GM18526 (cell line): Measurements from ENCODE around the gene DDR2.

Source experiments
- POLR2A ChIP-seq: IDR thresholded peaks from 3 replicates; pipeline ENCODE4 v1.6.1; 2011; ENCODE audit not compliant: insufficient read length; ENCODE audit errors: extremely low read depth

Gene DDR2

GRCh38 chr1:162716552-162716951 lies 84.3 kb downstream of the DDR2 start:
- no peak for TF ChIP-seq POLR2A

DNA sequence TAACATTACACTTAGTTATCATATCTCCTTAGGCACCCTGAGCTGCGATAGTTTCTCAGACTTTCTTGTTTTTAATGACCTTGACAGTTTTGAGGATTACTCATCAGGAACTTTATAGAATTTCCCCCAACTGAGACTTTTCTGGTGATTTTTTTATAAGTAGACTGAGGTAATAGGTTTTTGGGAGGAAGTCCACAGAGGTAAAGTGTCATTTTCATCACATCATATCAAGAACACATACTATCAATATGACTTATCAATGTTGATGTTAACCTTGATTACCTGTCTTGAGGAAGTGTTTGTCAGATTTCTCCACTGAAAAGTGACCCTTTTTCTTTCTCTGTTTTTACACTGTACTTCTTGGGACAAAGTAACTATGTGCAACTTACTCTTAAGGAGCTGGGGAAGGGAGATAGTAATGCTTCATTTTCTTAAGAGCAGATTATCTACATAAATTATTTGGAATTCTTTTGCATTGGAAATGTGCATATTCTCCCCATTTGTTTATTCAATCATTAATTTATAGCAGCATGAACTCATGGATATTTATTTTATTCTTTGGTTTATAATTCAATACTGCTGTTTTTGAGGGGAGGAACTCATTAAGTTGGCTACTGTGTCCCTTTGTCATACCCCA lies 85.4 kb downstream of the DDR2 start:
- no peak for TF ChIP-seq POLR2A

DNA sequence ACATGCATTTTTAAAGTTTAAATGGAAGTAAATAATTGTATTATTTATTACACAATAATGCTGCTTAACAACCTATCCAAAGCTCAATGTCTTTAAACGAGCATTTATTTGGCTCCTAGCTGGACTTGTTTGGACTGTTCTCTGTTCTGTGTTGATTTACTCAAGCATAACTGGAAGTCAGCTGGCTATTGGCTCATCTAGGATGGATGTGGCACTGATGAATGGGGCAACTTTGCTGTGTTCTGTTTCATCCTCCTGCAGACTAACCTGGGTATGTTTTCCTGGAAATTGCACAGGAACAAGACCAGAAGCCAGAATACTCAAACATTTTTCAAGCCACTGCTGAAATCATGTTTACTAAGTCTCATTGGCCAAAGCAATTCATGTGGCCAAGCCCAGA lies 87.4 kb downstream of the DDR2 start:
- no peak for TF ChIP-seq POLR2A

- TF ChIP-seq POLR2A = no peak
These were observed 88.7 kb downstream of the DDR2 start for GRCh38 chr1:162720996-162721395.

DNA sequence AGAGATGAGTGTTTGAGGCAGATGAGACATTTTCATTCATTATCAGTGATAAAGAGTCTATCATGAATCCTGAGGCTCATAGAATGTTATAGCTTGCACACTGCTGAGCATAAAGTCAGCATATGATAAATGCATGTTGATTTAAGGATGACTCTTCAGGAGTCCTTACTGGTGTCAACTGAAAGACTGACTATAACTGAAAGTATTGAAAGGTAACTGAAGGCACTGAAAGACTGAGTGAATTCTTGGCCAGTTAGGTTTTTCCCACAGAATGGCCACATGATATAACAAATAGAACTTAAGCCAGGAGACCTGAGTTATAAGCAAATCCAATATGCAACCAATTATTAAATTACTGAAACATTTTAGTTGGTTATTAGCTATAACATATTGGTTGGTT lies 89.2 kb downstream of the DDR2 start:
- no peak for TF ChIP-seq POLR2A

GRCh38 chr1:162722036-162722435 lies 89.8 kb downstream of the DDR2 start:
- no peak for TF ChIP-seq POLR2A

- TF ChIP-seq POLR2A = no peak
These were observed 92.4 kb downstream of the DDR2 start for GRCh38 chr1:162724583-162725120.

GRCh38 chr1:162725301-162725837 lies 93.1 kb downstream of the DDR2 start:
- no peak for TF ChIP-seq POLR2A

- no peak for TF ChIP-seq POLR2A
These were observed 94.3 kb downstream of the DDR2 start for GRCh38 chr1:162726555-162726954.

GRCh38 chr1:162728573-162728972 lies 96.3 kb downstream of the DDR2 start:
- TF ChIP-seq POLR2A = no peak

- TF ChIP-seq POLR2A = no peak
These were observed 99.8 kb downstream of the DDR2 start for GRCh38 chr1:162732094-162732493.

DNA sequence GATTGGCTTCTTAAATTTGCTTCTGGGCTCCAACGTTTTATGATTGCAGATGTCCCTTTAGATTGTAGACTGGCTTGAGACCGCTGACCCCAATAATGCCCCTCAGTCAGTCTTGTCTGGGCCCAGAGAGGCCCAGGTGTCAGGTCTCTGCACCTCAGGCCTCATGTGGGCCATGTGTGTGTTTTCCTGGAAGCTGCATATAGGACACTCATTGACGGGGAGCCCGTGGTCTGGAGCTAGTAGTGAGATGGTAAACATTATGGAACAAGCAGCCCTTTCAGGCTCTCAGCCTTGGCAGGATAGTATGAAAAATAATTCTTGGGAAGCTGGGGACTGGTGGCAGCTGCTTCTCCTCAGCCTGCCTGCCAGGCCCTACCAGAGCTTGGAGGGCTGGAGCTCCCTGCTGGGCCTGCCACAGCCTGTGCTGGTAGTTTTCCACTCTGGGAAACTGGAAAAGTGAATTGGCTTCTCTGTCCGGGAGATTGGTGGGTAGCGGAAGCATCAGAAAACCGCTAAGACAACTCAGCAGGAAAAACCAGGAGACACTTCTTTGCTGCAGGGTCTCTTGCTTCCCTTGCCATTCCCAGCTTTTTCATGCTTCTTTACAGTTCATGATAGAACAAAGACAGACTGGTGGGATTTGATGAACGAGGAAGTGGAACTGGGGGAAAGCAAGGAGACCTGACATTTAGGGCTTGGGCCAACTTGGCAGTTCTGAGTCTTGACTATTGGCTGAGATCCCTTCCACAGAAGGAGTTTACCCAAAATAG lies 100.5 kb downstream of the DDR2 start:
- no peak for TF ChIP-seq POLR2A

DNA sequence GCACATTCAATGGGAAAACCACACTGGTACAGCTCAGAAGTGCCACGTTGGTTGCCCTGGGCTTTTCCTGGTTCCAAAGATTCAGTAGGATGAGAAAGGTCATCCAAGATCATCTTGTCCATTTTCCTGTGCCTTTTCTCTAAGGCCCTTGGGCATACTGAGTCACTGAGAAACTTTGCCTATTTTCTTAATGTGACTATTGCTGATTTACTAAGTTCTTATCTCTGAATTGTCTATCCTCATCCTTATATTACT lies 101.0 kb downstream of the DDR2 start:
- no peak for TF ChIP-seq POLR2A

DNA sequence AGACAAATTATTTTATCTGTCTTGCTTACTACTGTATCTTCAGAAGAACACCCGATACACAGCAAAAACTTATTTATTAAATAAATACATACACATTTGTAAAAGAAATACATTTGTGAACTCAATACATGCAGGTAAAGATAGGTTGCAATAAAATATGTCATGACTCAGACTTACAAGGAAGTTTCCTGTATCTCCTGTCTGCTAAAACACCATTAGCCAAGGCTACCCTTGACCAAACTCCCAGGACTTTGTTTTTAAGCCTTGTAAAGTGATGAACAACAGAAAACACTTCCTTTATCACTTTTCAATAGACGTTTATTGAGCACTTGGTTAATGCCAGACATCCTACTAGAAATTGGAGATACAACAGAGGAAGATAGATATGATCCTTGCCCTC lies 101.8 kb downstream of the DDR2 start:
- no peak for TF ChIP-seq POLR2A

GRCh38 chr1:162736184-162736583 lies 103.9 kb downstream of the DDR2 start:
- TF ChIP-seq POLR2A = no peak

DNA sequence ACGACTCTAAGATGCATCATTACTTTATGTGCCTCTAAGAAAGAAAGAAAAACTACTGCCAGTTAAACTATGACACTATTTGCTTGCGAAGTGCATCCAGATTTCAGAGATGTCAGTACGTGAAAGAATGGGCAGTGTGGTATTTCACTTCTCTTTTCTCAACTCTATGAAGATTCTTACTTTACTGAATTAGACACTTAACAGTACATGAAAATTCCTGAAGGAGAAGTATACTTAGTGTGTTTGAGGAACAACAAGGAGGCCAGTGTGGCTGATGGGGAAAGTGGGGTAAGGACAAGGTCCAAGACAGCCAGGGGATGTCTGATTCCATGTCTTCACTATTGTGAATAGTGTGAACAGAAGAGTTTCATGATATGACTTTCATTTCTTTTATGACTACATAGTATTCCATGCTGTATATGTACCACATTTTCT lies 104.4 kb downstream of the DDR2 start:
- TF ChIP-seq POLR2A = no peak
